Aorta (tissue), 5 donors: ENCODE data around the gene NSMCE1. TPM values are rescaled to one million over a fixed set of nuclear protein-coding genes. Genes with fewer than 3 reads are reported as not detected.
"Not testable (repeated sequence)": the region's sequence is repeated elsewhere in the genome, so short reads cannot be mapped to it uniquely, and the experiment has no call there.

ENCODE experiments used
- ATAC-seq: fragments of 200-7000 bp; cut with Tn5 transposase; one replicate; pipeline ENCODE4 v1.9.1; 2022; ENCODE audit warnings: moderate library complexity; ENCODE audit not compliant: low FRiP score
- DNase-seq, 2 donors: peaks; one replicate each; pipeline ENCODE4 v3.0.0-alpha.2; 2020
- H3K27ac ChIP-seq, 2 donors: one replicate each; pipeline ENCODE4 v1.5.1; 2013; ENCODE audit warnings: low read length in 2 of 2, mild to moderate bottlenecking in 2 of 2, moderate library complexity in 2 of 2, control low read depth in 1 of 2, inconsistent platforms in 1 of 2, low read depth in 1 of 2
- H3K27me3 ChIP-seq, 2 donors: one replicate each; pipeline ENCODE4 v1.6.1; 2013; ENCODE audit warnings: control low read depth in 1 of 2, low read length in 1 of 2, mild to moderate bottlenecking in 1 of 2, moderate library complexity in 1 of 2; ENCODE audit not compliant: insufficient read depth in 2 of 2, control insufficient read depth in 1 of 2
- H3K36me3 ChIP-seq, 2 donors: one replicate each; pipeline ENCODE4 v1.6.1; 2013; ENCODE audit warnings: control low read depth in 1 of 2, low read length in 1 of 2, mild to moderate bottlenecking in 1 of 2; ENCODE audit not compliant: insufficient read depth in 2 of 2, control insufficient read depth in 1 of 2
- H3K4me1 ChIP-seq, 2 donors: one replicate each; pipeline ENCODE4 v1.6.1; 2013; ENCODE audit warnings: low read length in 2 of 2, control low read depth in 1 of 2, mild to moderate bottlenecking in 1 of 2, moderate library complexity in 1 of 2; ENCODE audit not compliant: insufficient read depth in 2 of 2, control insufficient read depth in 1 of 2
- H3K4me3 ChIP-seq, 2 donors: one replicate each; pipeline ENCODE4 v1.5.1; 2013; ENCODE audit warnings: low read length in 2 of 2, control low read depth in 1 of 2, mild to moderate bottlenecking in 1 of 2
- H3K9me3 ChIP-seq: one replicate; pipeline ENCODE4 v1.6.1; 2013; ENCODE audit warnings: mild to moderate bottlenecking, low read length; ENCODE audit not compliant: control insufficient read depth
- WGBS, 2 donors: extraction: QIAGEN DNeasy Blood & Tissue Kit; methylation state at CpG; one replicate each; pipeline ENCODE4 v1.1.7; 2013; 5-methylcytosine and 5-hydroxymethylcytosine counted together
- intact Hi-C, 2 donors: fragments of 100-400 bp; cut with DNase I; formaldehyde crosslinking; loops; one replicate each; pipeline versions ENCODE4 v1.14.2 to v1.15.0; 2022
- polyA plus RNA-seq, 2 donors: library from polyadenylated mRNA; stranded (reverse); fragments of 200-250 nt; gene quantifications; one replicate each; pipeline ENCODE4 v1.2.3, GENCODE V29; 2013
- total RNA-seq, 2 donors: library from RNA; stranded (reverse); fragmentation: NEBNext Ultra II Directional; extraction: Animal tissue kit (Norgen Biotek cat#: 25700); gene quantifications; one replicate each; pipeline ENCODE4 v1.2.1, GENCODE V29; 2021
- donor health status: healthy with polysubstance abuse.
- donor health status: Bipolar disorder and iron deficiency.
- donor health status: DM: no; HTN: no; CAD: no.
- donor health status: DM: no; HTN: no; CAD: no.
- donor health status: DM: yes; HTN: yes; CAD: no.

Gene NSMCE1
- total and polyA plus RNA-seq, 4 donors: 34.6 to 74.2 (median 55.1) TPM

DNA sequence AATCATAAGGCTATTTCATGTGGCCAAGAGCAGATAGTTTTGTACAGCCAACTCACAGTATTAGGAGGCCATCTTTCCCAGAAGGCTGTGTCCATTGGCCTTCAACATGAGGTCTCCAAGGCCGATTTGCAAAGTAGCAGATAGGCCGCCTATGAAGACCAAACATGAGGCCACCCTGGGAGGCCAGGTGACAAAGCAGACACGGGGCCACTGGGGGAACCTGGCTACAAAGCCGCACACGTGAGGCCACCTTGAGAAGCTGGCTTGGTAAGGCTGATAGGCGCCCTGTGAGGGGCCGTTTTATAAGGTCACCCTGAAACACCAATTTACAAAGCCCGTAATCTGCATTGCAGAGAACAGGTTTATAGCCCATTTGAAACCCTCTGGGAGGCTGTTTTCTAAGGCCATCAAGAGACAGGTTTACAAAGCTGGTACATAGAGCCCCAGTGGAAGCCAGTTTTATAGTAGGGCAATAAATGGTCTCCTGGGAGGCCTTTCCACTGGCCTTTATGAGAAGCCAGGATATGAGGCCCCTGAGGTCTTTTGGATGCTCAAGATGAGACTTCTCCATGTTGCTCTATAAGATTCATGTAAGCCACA is 60.4 kb downstream of the NSMCE1 start:
- no peak for DNase-seq
- no peak overlapping the region for H3K4me3 ChIP-seq
- intact Hi-C loops: no loop called here
- no peaks in the 10 kb centered on the region for H3K4me1 ChIP-seq
- no peaks in the 10 kb centered on the region for H3K9me3 ChIP-seq
- no peaks in the 10 kb centered on the region for H3K27me3 ChIP-seq
- H3K36me3 ChIP-seq: no peaks in the 10 kb centered on the region
- WGBS, 2 donors: 85 to 89% methylated on average over 8 of the region's 8 CpGs
- no peak overlapping the region for H3K27ac ChIP-seq
- no peak for ATAC-seq

GRCh38 chr16:27207121-27207520 is 61.5 kb downstream of the NSMCE1 start:
- intact Hi-C loops, H3K9me3 ChIP-seq, H3K4me1 ChIP-seq, H3K36me3 ChIP-seq, H3K27ac ChIP-seq, H3K4me3 ChIP-seq, ATAC-seq, H3K27me3 ChIP-seq: not testable (repeated sequence)
- WGBS, 2 donors: 97 to 99% methylated on average over 10 of the region's 10 CpGs
- peak in 1 of 2 donors; percentile 42 for DNase-seq

GRCh38 chr16:27205423-27206065 is 63.0 kb downstream of the NSMCE1 start:
- Histone ChIP-seq H3K27ac (no peak overlapping the region), H3K4me1 (no peaks in the 10 kb centered on the region), H3K36me3 (no peaks in the 10 kb centered on the region), H3K27me3 (no peaks in the 10 kb centered on the region), H3K9me3 (no peaks in the 10 kb centered on the region), H3K4me3 (no peak overlapping the region)
- peak in 1 of 2 donors; percentile 50 for DNase-seq
- ATAC-seq: no peak
- intact Hi-C loops: no loop called here
- 88 to 95% methylated on average over 10 of the region's 10 CpGs for WGBS, 2 donors

- Histone ChIP-seq H3K4me1 (no peaks in the 10 kb centered on the region), H3K9me3 (no peaks in the 10 kb centered on the region), H3K27me3 (no peaks in the 10 kb centered on the region), H3K36me3 (no peaks in the 10 kb centered on the region), H3K27ac (peak overlapping the region in 1 of 2 donors; percentile 97), H3K4me3 (peak overlapping the region; percentile 56 to 72)
- no peak for ATAC-seq
- 46 to 47% methylated on average over 14 of the region's 14 CpGs for WGBS, 2 donors
- intact Hi-C loops: no loop called here
- DNase-seq: peak in 1 of 2 donors; percentile 36
These were observed 64.2 kb downstream of the NSMCE1 start for GRCh38 chr16:27204312-27204915.

DNA sequence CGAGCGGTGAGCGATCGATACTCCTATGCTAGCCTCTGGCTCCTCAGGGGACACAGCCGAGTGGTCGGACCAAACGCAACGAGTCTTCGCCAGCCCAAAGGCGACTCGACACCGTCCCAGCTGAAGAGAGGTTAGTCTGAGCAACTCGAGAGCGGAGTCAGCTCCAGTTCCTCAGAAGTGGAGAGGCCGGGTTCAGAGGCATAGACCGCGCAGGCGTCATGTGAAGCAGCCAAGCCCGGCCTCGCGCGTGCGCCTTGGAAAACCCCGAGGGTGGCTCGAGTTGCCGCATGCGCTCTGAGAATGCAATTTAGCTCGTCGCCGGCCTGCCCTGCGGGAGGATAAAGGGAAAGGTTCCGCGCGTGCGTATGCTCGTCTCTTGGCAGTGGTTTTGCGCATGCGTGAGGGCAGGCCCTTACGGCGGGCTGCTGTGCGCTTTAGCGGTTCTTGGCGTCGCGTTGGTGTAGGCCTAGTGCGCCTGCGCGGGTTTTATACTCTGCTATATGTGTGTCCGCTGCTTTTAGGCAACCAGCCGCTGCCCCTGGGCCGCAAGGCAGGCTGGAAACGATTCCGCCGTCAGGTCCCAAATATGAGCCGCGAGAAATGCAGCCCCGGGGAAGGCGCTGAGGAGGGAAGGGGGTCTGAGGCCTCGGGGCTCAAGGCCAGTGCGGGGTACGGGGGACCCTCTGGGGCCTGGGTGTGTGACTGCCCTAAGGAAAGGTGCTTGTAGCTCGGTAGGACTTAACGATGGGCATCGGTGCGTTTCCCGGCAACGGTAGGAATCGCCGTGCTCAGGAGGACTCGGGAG is 64.9 kb downstream of the NSMCE1 start, which contains the start of gene KDM8:
TSS of gene KDM8 (plus strand) at position 20 of the 805 bp plus-strand sequence. CDS start 6,598 bp downstream, outside the sequence.
- DNase-seq (peak; percentile 100), ATAC-seq (peak; percentile 98)
- intact Hi-C loops: no loop called here
- H3K36me3 ChIP-seq: no peaks in the 10 kb centered on the region
- peak within 1 kb of the TSS in 1 of 2 donors; percentile 97 for H3K27ac ChIP-seq
- peak within 1 kb of the TSS; percentile 65 to 72 for H3K4me3 ChIP-seq
- no peaks in the 10 kb centered on the region for H3K4me1 ChIP-seq
- 0 to 1% methylated on average over 70 of the region's 70 CpGs for WGBS, 2 donors
- H3K27me3 ChIP-seq: no peaks in the 10 kb centered on the region
- H3K9me3 ChIP-seq: no peaks in the 10 kb centered on the region

GRCh38 chr16:27202923-27203506 is 65.6 kb downstream of the NSMCE1 start:
- no peaks in the 10 kb centered on the region for H3K27me3 ChIP-seq
- peak overlapping the region; percentile 49 to 65 for H3K4me3 ChIP-seq
- intact Hi-C loops: no loop called here
- peak; percentile 96 to 97 for DNase-seq
- no peaks in the 10 kb centered on the region for H3K4me1 ChIP-seq
- no peaks in the 10 kb centered on the region for H3K36me3 ChIP-seq
- peak overlapping the region in 1 of 2 donors; percentile 89 for H3K27ac ChIP-seq
- WGBS, 2 donors: 22 to 24% methylated on average over 19 of the region's 19 CpGs
- H3K9me3 ChIP-seq: no peaks in the 10 kb centered on the region
- ATAC-seq: peak; percentile 95

DNA sequence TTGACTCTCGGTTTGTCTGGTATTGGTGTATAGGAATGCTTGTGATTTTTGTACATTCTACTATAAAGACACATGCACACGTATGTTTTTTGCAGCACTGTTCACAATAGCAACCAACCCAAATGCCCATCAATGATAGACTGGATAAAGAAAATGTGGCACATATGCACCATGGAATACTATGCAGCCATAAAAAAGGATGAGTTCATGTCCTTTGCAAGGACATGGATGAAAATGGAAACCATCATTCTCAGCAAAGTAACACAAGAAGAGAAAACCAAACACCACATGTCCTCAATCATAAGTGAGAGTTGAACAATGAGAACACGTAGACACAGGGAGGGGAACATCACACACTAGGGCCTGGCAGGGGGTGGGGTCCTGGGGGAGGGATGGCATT is 67.7 kb downstream of the NSMCE1 start:
- WGBS, 2 donors: 89 to 90% methylated on average over 3 of the region's 3 CpGs
- intact Hi-C loops, H3K4me1 ChIP-seq, H3K4me3 ChIP-seq, H3K27me3 ChIP-seq, ATAC-seq, DNase-seq, H3K27ac ChIP-seq, H3K36me3 ChIP-seq, H3K9me3 ChIP-seq: not testable (repeated sequence)

GRCh38 chr16:27199736-27200135 is 68.8 kb downstream of the NSMCE1 start:
- Histone ChIP-seq H3K4me3 (no peak overlapping the region), H3K36me3 (no peaks in the 10 kb centered on the region), H3K4me1 (no peaks in the 10 kb centered on the region), H3K9me3 (no peaks in the 10 kb centered on the region), H3K27ac (no peak overlapping the region), H3K27me3 (peaks cover 0 to 2% of the 10 kb centered on the region in 2 donors)
- 8 to 20% methylated on average over 1 of the region's 1 CpG for WGBS, 2 donors
- ATAC-seq (no peak), DNase-seq (no peak)
- intact Hi-C loops: no loop called here
